ENCODE results near the gene GMDS. TPM values are rescaled to one million over a fixed set of nuclear protein-coding genes. Genes with fewer than 3 reads are reported as not detected.

The GMDS gene
- total RNA-seq (2014; rRNA removed; shearing (Covaris generic)), result 20.2 and 23.6 TPM in 2 replicates

GRCh38 chr6:2245103-2245876 is at the start of gene GMDS:
Gene GMDS, minus strand, starts transcription at chr6:2245605.
- peak; percentile 75 for DNase-seq (ENCODE audit: low spot score)

- no peak for DNase-seq (ENCODE audit: low spot score)
Observed at GRCh38 chr6:2285510-2285909, 40.1 kb upstream of the GMDS start.

- DNase-seq (ENCODE audit: low spot score), result no peak
Observed at GRCh38 chr6:2275892-2276242, 30.5 kb upstream of the GMDS start.

- no peak for DNase-seq (ENCODE audit: low spot score)
Observed at GRCh38 chr6:2274981-2275891, 29.8 kb upstream of the GMDS start.

GRCh38 chr6:2272696-2273095 is 27.3 kb upstream of the GMDS start:
- DNase-seq (ENCODE audit: low spot score), result no peak

- no peak for DNase-seq (ENCODE audit: low spot score)
Observed at GRCh38 chr6:2270054-2270453, 24.6 kb upstream of the GMDS start.

GRCh38 chr6:2266841-2267240 is 21.4 kb upstream of the GMDS start:
- DNase-seq (ENCODE audit: low spot score), result no peak

- no peak for DNase-seq (ENCODE audit: low spot score)
Observed at GRCh38 chr6:2266031-2266795, 20.8 kb upstream of the GMDS start.

GRCh38 chr6:2264932-2265331 is 19.5 kb upstream of the GMDS start:
- DNase-seq (ENCODE audit: low spot score), result no peak

- no peak for DNase-seq (ENCODE audit: low spot score)
Observed at GRCh38 chr6:2263896-2264295, 18.5 kb upstream of the GMDS start.

GRCh38 chr6:2259574-2259973 is 14.2 kb upstream of the GMDS start:
- no peak for DNase-seq (ENCODE audit: low spot score)

GRCh38 chr6:2259002-2259494 is 13.6 kb upstream of the GMDS start:
- no peak for DNase-seq (ENCODE audit: low spot score)

- DNase-seq (ENCODE audit: low spot score), result no peak
Observed at GRCh38 chr6:2258112-2258511, 12.7 kb upstream of the GMDS start.

GRCh38 chr6:2257363-2257762 is 12.0 kb upstream of the GMDS start:
- DNase-seq (ENCODE audit: low spot score), result no peak

GRCh38 chr6:2254747-2255146 is 9.3 kb upstream of the GMDS start:
- no peak for DNase-seq (ENCODE audit: low spot score)

GRCh38 chr6:2249126-2249525 is 3.7 kb upstream of the GMDS start:
- DNase-seq (ENCODE audit: low spot score), result no peak

GRCh38 chr6:2247664-2248063 is 2.3 kb upstream of the GMDS start:
- DNase-seq (ENCODE audit: low spot score), result no peak

GRCh38 chr6:2245877-2246863 is 765 bp upstream of the GMDS start:
- DNase-seq (ENCODE audit: low spot score), result peak; percentile 54

- no peak for DNase-seq (ENCODE audit: low spot score)
Observed at GRCh38 chr6:2244261-2245102, 923 bp downstream of the GMDS start.

- DNase-seq (ENCODE audit: low spot score), result no peak
Observed at GRCh38 chr6:2242311-2242710, 3.1 kb downstream of the GMDS start.
